ENCODE data around the gene LAP3.

DNA sequence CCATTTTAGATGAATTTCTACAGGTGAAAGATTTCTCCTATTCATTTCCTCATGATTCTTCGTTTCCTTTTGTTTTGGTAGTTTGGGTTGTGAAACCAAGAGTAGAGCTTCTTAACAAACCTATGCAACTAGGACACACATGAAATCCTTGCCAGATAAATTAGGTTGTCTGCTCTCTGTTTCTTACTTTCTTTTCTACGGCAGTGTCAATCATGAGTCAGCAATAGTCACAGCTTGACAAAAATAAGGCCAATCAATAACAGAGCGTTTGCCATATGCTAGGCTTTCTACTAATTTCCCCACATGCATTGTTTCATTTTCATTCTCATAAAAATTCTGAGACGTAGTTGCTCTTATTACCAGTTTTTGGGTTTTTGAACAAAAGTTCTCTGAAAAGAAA, 41.8 kb upstream of the LAP3 start:
- TF ChIP-seq, protein P1, sequence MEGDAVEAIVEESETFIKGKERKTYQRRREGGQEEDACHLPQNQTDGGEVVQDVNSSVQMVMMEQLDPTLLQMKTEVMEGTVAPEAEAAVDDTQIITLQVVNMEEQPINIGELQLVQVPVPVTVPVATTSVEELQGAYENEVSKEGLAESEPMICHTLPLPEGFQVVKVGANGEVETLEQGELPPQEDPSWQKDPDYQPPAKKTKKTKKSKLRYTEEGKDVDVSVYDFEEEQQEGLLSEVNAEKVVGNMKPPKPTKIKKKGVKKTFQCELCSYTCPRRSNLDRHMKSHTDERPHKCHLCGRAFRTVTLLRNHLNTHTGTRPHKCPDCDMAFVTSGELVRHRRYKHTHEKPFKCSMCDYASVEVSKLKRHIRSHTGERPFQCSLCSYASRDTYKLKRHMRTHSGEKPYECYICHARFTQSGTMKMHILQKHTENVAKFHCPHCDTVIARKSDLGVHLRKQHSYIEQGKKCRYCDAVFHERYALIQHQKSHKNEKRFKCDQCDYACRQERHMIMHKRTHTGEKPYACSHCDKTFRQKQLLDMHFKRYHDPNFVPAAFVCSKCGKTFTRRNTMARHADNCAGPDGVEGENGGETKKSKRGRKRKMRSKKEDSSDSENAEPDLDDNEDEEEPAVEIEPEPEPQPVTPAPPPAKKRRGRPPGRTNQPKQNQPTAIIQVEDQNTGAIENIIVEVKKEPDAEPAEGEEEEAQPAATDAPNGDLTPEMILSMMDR (IDR thresholded peaks at IDR 0.05), result no peak
- no peak for TF ChIP-seq POLR2A (IDR thresholded peaks at IDR 0.05)
